ENCODE measurements around the gene MINAR2. TPM values are rescaled to one million over a fixed set of nuclear protein-coding genes. Genes with fewer than 3 reads are reported as not detected.

Gene MINAR2
- total RNA-seq, 2 donors from 2014 or later, result not detected

DNA sequence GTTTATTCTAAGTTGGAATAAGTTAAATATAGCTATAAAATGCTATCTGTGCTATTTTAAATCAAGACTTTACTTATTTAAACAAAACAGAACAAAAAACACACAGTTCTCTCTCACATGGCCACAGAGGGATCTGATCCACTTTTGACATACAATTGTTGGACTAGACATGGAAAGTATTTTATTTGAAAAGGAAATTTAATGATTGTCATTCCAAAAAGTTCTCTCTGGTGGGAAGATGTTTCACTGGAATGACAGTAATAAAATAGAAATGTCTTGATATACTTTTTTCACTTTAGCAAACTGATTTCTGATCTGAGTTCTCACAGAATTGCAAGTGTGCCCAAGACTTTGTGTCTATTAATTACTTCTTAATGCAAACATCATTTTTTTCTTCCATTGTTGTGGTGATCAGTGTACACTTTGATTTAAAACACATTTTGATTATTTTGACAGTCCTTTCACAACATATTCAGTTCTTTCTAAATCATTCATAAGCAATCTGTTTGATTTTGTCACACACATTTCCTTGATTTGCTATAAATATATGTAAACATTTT, 30.1 kb upstream of the MINAR2 start:
- Histone ChIP-seq H3K27ac (no peak overlapping the region), H3K4me3 (no peak overlapping the region), H3K4me1 (no peaks in the 10 kb centered on the region), H3K36me3 (replicated peaks in 1 of 2; ENCODE audit: insufficient read depth in 1 of 2, low read depth in 2 of 2) (no peaks in the 10 kb centered on the region), H3K9me3 (no peaks in the 10 kb centered on the region), H3K27me3 (no peaks in the 10 kb centered on the region)
- ATAC-seq (no peak), DNase-seq (no peak)
- intact Hi-C loops (cut with DNase I), result no loop called here
- TF ChIP-seq POLR2A (IDR thresholded peaks at IDR 0.05), result no peak
- TF ChIP-seq, protein P1, sequence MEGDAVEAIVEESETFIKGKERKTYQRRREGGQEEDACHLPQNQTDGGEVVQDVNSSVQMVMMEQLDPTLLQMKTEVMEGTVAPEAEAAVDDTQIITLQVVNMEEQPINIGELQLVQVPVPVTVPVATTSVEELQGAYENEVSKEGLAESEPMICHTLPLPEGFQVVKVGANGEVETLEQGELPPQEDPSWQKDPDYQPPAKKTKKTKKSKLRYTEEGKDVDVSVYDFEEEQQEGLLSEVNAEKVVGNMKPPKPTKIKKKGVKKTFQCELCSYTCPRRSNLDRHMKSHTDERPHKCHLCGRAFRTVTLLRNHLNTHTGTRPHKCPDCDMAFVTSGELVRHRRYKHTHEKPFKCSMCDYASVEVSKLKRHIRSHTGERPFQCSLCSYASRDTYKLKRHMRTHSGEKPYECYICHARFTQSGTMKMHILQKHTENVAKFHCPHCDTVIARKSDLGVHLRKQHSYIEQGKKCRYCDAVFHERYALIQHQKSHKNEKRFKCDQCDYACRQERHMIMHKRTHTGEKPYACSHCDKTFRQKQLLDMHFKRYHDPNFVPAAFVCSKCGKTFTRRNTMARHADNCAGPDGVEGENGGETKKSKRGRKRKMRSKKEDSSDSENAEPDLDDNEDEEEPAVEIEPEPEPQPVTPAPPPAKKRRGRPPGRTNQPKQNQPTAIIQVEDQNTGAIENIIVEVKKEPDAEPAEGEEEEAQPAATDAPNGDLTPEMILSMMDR (IDR thresholded peaks at IDR 0.05), result no peak

DNA sequence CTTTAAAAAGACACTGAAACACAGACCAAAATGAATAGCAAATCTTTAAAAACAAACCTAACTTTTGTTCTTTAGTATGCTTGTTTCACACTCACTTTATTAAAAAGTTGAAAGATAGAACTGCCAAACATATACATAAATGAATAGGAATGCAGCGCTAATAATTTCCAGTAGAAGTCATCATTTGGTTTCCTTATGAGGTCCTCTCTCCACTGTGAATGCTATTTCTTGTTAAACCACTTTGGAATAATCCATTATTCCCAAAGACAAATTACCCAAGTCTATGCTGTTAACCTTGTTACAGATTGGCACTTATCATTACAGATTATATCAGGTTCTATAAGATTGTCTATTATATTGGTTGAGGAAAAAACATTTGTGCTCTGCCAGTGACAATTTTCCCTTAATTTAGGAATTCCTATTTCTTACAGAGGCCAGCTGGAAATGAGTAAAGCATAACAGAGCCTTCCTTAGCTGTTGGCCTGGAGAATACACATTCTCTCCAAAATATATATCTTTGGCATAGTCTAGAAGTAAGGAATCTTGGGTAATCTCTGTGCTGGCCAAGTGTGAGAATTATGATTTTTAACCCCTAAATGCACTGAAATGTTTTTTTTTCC, 29.3 kb upstream of the MINAR2 start:
- intact Hi-C loops (cut with DNase I), result no loop called here
- H3K36me3 ChIP-seq (replicated peaks in 1 of 2; ENCODE audit: insufficient read depth in 1 of 2, low read depth in 2 of 2), result no peaks in the 10 kb centered on the region
- TF ChIP-seq POLR2A (IDR thresholded peaks at IDR 0.05), result no peak

DNA sequence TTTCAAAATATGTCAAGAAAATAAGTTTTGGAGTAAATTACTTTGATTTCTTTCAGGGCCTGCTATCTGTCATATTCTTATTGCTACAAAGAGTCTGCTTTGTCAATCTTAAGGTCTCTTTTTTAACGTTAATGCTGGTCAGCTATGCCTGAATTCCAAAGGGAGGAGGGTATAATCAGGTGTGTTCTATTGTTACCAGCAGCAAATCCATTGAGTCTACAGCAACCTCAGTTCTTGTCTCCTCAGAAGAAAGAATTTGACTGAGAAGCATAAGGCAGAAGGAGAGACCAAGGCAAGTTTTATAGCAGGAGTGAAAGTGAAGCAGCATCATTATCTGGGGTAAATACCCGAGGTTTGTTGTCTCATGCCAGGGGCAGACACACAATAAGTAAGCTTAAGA, 23.7 kb upstream of the MINAR2 start:
- H3K4me1 ChIP-seq, result no peaks in the 10 kb centered on the region
- intact Hi-C loops (cut with DNase I), result no loop called here
- no peaks in the 10 kb centered on the region for H3K9me3 ChIP-seq
- DNase-seq (no peak), ATAC-seq (no peak)
- WGBS, 2 donors, result 11 to 12% methylated on average over 2 of the region's 2 CpGs
- H3K36me3 ChIP-seq (replicated peaks in 1 of 2; ENCODE audit: insufficient read depth in 1 of 2, low read depth in 2 of 2), result no peaks in the 10 kb centered on the region
- H3K27ac ChIP-seq, result no peak overlapping the region
- no peaks in the 10 kb centered on the region for H3K27me3 ChIP-seq
- TF ChIP-seq, protein P1 (IDR thresholded peaks at IDR 0.05), result no peak
- no peak for TF ChIP-seq POLR2A (IDR thresholded peaks at IDR 0.05)
- H3K4me3 ChIP-seq, result no peak overlapping the region

More for the DNA sequence above, 29.3 kb upstream of the MINAR2 start:
- Histone ChIP-seq H3K4me1 (no peaks in the 10 kb centered on the region), H3K9me3 (no peaks in the 10 kb centered on the region), H3K4me3 (no peak overlapping the region), H3K27ac (no peak overlapping the region), H3K27me3 (no peaks in the 10 kb centered on the region)
- no peak for ATAC-seq
- 70 to 91% methylated on average over 1 of the region's 1 CpG for WGBS, 2 donors
- DNase-seq, result no peak

GRCh38 chr5:129724647-129725046, 23.2 kb upstream of the MINAR2 start:
- intact Hi-C loops (cut with DNase I), result no loop called here
- H3K4me3 ChIP-seq, result no peak overlapping the region
- no peaks in the 10 kb centered on the region for H3K27me3 ChIP-seq
- WGBS, 2 donors, result 81 to 89% methylated on average over 4 of the region's 4 CpGs
- ATAC-seq (no peak), DNase-seq (no peak)
- no peaks in the 10 kb centered on the region for H3K9me3 ChIP-seq
- H3K36me3 ChIP-seq (replicated peaks in 1 of 2; ENCODE audit: insufficient read depth in 1 of 2, low read depth in 2 of 2), result no peaks in the 10 kb centered on the region
- H3K27ac ChIP-seq, result no peak overlapping the region
- no peaks in the 10 kb centered on the region for H3K4me1 ChIP-seq
- no peak for TF ChIP-seq POLR2A (IDR thresholded peaks at IDR 0.05)
- TF ChIP-seq, protein P1 (IDR thresholded peaks at IDR 0.05), result no peak

GRCh38 chr5:129739773-129740172, 8.1 kb upstream of the MINAR2 start:
- 53 to 76% methylated on average over 2 of the region's 2 CpGs for WGBS, 2 donors
- Histone ChIP-seq H3K36me3 (replicated peaks in 1 of 2; ENCODE audit: insufficient read depth in 1 of 2, low read depth in 2 of 2) (no peaks in the 10 kb centered on the region), H3K27me3 (no peaks in the 10 kb centered on the region), H3K27ac (no peak overlapping the region), H3K4me1 (no peaks in the 10 kb centered on the region), H3K4me3 (no peak overlapping the region), H3K9me3 (no peaks in the 10 kb centered on the region)
- intact Hi-C loops (cut with DNase I), result no loop called here
- TF ChIP-seq, protein P1 (IDR thresholded peaks at IDR 0.05), result no peak
- no peak for TF ChIP-seq POLR2A (IDR thresholded peaks at IDR 0.05)
- ATAC-seq, result no peak
- no peak for DNase-seq
